GM19035 (cell line): ENCODE results near the gene NECTIN2.
"Not testable (repeated sequence)": the region's sequence is repeated elsewhere in the genome, so short reads cannot be mapped to it uniquely, and the experiment has no call there.

Experiments
- ATAC-seq: cut with Tn5 transposase; IDR thresholded peaks from one replicate; pipeline ENCODE4 v1.9.1; 2021; ENCODE audit not compliant: unreplicated experiment

The NECTIN2 gene

DNA sequence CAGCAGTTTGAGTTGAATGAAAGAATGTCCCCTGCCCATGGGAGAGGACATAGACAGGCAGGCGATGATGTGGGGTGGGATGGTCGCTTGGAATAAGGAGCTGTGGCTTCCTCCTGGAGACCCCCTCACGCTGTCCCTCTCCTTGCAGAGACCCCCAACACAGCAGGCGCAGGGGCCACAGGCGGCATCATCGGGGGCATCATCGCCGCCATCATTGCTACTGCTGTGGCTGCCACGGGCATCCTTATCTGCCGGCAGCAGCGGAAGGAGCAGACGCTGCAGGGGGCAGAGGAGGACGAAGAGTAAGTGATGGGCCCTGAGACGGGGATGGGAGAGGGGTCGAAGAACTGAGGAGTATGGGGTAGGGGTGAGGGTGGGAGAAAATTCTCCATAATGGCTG lies 36.0 kb downstream of the NECTIN2 start:
- no peak for ATAC-seq

DNA sequence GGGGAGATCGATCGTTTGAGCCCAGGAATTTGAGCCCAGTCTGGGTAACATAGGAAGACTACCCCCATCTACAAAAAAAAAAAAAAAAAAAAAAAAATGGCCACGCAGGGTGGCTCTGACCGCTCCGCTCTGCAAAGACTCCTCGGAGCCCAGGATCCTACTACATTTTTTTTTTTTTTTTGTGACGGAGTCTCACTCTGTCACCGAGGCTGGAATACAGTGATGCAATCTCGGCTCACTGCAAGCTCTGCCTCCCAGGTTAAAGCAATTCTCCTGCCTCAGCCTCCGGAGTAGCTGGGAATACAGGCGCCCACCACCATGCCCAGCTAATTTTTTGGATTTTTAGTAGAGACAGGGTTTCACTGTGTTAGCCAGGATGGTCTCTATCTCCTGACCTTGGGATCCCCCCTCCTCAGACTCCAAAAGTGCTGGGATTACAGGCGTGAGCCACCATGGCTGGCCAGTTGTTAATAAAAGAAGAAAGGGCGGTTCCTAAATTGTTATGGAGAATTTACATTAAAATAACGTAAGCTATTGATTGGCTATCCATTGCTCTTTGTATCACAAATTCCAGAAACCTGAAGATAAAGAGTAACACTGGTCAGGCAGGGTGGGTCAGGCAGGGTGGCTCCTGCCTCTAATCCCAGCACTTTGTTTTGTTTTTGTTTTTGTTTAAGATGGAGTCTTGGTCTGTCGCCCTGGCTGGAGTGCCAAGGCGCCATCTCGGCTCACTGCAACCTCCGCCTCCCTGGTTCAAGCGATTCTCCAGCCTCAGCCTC lies 36.7 kb downstream of the NECTIN2 start:
- not testable (repeated sequence) for ATAC-seq

DNA sequence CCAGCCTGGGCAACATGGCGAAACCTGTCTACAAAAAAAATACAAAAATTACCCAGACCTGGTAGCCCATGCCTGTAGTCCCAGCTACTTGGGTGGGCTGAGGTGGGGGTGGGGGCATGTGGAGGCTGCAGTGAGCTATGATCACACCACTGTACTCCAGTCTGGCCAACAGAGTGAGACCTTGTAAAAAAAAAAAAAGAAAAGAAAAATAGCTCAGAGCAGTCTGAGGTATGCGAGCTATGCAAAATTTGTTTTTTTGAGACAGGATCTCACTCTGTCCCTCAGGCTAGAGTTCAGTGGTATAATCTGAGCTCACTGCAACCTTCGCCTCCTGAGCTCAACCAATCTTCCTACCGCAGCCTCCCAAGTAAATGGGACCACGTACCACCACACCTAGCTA lies 37.8 kb downstream of the NECTIN2 start:
- no peak for ATAC-seq

DNA sequence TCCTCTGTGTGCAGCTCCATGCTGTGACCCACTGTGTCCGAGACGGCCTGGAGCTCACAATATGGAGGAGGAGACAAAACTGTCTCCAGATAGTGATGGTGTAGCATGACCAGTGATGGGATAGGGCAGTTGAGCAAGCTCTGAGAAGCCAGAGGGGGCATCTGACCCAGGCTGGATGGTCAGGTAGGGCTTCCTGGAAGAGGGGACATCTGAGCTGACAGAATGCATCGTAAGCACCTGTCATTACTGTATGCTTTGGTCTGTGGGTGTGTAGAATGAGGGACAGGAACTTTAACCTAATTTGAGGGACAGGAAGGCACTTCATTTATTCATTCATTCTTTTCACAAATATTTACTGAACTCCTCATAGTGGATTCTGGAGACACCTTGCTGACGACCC lies 38.5 kb downstream of the NECTIN2 start:
- ATAC-seq, result no peak

DNA sequence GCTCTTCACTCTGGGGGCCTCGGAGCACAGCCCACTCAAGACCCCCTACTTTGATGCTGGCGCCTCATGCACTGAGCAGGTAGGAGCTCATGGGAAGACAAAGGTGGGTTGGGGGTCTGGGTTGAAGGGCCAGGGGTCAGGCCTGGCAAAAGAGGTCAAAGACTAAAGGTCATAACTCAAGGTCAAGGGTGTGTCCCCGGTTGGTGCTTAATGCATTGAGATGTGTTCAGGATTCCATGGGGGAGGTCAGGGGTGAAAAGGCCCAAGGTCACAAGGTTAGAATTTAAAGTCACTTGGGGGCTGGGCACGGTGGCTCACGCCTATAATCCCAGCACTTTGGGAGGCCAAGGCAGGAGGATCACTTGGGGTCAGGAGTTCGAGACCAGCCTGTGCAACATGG lies 40.0 kb downstream of the NECTIN2 start:
- no peak for ATAC-seq

DNA sequence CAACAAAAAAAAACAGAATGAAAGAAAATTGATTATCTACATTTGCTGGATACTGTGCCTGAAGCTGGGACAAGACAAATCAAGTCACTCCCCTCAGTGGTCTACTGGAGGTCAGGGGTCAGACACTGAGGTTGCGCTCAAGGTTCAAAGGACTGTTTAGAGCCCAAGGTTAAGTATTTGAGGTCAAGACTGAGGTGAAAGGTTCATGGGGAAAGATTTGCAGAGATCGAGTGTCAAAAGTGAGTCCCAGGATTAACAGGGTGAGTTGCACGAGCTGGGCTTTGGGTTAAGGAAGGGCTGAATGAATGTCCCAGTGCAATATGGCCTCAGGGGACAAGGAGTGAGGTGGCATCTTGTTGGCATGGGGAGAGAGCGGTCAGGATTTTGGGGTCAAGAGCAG lies 41.6 kb downstream of the NECTIN2 start:
- no peak for ATAC-seq

DNA sequence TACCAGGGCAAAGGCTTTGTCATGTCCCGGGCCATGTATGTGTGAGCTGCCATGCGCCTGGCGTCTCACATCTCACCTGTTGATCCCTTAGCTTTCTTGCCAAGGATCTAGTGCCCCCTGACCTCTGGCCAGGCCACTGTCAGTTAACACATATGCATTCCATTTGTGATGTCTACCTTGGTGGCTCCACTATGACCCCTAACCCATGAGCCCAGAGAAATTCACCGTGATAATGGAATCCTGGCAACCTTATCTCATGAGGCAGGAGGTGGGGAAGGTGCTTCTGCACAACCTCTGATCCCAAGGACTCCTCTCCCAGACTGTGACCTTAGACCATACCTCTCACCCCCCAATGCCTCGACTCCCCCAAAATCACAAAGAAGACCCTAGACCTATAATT lies 42.2 kb downstream of the NECTIN2 start:
- not testable (repeated sequence) for ATAC-seq

DNA sequence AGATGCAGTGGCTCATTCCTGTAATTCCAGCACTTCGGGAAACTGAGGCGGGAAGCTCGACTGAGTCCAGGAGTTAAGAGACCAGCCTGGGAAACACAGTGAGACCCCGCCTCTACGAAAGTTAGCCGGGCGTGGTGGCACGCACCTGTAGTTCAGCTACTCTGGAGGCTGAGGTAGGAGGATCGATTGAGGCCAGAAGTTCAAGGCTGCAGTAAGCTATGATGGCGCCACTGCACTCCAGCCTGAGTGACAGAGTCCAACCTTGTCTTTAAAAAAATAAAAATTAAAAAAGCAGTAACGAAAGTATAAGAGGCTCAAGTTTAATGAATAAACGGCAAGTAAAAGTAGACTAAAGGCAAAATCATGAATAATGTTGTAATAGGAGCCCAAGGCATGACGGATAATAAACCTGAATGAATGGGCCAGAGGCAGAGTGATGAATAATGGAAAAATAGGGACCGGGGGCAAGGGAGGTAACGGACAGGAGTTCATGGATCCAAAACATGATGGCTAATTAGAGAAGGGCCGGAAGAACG lies 43.8 kb downstream of the NECTIN2 start:
- ATAC-seq, result no peak

DNA sequence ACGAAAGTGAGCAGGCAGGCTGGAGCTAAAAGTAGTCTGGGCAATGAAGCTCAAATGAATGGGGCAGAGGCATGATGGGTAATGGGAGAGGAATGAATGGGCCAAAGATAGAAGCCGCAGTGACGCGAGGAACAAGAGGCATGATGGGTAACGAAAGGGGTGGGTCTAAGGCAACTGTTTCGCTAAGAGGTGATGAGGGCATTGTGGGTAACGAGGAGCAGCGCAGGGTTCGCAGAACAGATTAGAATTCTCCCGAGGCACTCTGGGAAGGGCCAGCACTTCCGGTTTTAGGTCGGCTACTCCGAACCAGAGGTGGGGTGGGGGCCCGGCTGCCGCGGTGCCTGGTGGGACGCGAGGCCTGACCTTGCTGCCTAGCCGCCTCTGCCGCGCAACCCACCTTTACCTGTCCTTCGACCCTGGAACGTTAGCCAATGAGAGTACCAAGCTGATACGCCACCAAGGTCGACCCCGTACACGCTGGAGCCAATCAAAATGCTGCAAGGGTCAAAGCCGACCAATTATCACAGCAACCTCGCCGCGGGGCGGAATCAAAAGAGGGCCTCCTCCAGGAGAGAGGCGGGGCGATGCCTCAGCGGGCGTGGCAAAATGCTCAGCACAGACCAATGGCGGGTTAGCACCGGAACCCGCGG lies 44.4 kb downstream of the NECTIN2 start:
- ATAC-seq, result peak; percentile 80

DNA sequence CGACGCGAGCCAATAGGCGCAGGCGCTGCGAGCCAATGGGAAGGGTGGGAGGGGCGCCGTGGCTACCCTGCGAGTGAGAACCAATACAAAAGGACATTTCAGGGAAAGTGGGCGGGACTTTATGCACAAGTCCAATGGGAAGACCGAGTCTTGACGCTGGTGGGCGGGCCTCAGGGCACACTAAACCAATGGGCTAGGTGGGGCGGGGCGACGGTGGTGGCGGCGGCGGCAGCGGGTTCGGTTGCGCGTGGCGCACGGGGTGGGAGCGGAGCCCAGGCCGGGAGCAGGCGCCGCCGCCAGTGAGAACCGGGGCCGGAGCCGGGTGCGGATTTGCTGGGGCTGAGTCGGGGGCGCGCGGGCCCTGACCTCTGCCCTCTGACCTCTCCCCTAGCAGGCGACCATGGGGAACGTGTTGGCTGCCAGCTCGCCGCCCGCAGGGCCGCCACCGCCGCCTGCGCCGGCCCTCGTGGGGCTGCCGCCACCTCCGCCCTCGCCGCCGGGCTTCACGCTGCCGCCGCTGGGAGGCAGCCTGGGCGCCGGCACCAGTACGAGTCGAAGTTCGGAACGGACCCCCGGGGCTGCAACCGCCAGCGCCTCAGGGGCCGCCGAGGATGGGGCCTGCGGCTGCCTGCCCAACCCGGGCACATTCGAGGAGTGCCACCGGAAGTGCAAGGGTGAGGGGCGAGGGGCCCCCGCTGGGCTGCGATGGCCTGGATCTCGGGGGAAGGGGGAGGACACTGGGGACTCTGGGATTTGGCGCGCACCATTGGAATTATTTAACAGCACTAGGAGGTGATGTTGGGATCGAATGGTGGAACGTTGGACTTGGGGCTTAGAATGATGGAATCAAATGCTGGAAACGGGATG lies 45.2 kb downstream of the NECTIN2 start, which contains the start of gene TOMM40:
TOMM40 (plus strand) TSS at position 239 of the 867 bp plus-strand sequence; CDS start at position 401, 162 bp downstream.
- ATAC-seq, result peak; percentile 68

DNA sequence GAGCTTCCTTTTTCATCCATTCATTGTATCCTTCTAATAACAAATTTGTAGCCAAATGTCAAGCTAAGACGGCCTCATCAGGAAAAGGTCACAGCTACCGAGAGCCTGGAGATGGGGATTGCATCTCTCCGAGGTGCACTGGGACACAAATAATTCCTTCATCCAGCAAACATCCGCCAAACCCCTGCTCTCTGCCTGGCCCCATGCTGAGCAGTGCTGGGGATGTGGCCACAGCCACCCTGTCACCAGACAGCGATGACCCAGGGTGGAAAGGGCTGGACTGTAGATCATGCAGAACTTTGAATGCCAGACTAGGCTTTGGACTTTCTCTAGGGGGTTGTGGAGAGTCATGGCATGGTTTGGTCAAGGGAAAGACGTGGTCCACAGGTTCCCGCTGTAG lies 46.8 kb downstream of the NECTIN2 start:
- ATAC-seq, result no peak

DNA sequence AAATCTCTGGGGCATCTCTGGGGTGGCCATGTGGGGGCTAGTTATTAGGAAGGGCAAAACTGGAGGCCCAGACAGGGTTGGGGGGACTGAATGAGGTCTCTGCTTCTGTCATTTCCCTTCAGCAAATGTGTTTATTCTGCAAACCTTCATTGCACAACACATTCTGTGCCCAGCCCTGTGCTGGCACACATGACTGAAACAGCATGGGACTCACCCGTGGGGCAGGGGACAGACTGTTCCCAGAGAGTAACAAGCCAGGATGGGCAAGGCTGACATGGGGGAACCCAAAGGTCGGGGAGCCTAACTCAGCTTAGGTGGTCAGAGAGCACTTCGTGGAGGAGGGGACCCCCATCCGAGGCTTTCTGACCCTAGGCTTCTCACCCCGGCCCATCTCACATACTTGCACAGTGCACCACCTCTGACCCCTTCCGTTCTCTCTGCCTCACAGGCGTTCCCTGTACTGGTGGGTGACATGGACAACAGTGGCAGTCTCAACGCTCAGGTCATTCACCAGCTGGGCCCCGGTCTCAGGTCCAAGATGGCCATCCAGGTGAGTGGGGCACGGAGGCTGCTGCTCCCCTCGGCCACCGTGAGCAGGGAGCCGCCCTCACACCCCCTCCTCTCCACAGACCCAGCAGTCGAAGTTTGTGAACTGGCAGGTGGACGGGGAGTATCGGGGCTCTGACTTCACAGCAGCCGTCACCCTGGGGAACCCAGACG lies 47.4 kb downstream of the NECTIN2 start:
- ATAC-seq, result no peak

DNA sequence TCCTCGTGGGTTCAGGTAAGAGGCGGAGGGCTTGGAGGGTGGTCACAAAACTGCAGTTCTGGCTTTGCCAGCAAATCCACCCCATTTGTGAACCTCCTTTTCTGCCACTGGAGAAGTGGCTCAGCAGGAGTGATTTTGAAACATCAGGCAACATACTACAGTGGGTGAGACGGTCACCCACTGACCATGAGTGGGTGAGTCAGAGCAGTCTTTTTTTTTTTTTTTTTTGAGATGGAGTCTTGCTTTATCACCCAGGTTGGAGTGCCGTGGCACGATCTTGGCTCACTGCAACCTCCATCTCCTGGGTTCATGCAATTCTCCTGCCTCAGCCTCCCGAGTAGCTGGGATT lies 47.9 kb downstream of the NECTIN2 start:
- ATAC-seq, result no peak

DNA sequence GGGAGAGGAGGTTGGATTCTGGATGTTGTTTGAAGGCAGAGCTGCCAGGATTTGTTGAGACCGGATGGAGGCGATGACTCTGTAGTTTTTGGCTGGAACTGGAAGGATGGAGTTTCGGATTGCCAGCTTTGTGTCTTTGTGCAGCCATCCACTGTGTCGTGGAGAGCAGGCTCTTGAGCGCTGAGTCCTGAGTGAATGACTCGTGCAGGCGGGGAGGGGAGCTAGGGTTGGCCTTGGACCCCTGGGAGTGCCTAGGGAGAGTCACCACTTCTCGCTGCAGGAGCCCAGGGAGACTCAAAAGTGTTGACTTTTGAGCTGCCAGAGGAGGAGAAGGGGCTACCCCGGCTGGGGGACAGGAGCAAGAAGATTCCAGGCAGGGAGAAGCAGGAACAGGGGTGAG lies 48.8 kb downstream of the NECTIN2 start:
- no peak for ATAC-seq

DNA sequence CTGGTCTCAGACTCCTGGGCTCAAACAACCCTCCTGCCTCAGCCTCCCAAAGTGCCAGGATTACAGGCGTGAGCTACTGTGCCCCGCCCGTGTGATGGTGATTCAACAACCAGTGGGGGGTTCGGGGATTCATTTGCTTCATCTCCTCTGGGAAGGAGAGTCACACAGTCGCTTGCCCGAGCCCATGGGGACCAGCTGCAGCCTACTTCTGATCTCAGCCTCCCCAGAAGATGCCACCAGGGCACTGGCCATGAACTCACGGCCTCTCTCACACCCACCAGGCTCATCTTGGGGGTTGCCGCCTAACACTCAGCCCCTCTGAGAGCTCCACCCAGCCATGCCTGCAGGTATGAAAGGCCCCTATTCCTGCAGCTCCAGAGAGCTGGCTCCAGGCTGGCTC lies 51.7 kb downstream of the NECTIN2 start:
- ATAC-seq, result no peak

DNA sequence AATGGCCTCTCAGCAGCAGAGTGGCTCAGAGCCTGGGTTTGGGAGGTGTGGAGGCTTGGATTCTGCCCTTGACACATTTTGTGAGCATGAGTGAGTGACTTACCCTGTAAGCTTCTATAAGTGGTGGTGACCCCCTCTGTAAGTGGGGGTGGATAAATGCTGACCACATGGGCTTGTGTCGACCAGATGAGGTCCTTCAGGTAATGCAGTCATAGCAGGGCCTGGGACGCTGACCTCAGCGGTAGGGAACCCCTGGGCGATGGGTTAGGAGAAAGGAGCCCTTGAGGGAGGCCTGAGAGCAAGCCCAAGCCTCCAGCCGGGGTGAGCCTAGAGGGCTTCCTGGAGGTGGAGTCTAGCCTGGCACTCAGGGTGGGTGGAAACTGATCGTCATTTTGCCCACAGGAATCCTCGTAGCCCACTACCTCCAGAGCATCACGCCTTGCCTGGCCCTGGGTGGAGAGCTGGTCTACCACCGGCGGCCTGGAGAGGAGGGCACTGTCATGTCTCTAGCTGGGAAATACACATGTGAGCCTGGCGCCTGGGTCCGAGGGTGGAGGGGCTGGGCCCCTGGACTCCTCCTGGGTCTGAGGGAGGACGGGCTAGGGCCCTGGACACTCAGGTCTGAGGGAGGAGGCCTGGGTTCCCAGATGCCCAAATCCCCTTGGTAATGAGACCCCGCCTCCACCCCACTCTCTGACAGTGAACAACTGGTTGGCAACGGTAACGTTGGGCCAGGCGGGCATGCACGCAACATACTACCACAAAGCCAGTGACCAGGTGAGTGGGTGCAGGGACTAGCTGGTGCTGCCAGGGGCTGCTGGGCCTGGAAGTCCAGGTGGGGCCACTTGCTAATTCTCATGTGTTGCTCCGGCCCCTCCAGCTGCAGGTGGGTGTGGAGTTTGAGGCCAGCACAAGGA lies 54.5 kb downstream of the NECTIN2 start:
- no peak for ATAC-seq

DNA sequence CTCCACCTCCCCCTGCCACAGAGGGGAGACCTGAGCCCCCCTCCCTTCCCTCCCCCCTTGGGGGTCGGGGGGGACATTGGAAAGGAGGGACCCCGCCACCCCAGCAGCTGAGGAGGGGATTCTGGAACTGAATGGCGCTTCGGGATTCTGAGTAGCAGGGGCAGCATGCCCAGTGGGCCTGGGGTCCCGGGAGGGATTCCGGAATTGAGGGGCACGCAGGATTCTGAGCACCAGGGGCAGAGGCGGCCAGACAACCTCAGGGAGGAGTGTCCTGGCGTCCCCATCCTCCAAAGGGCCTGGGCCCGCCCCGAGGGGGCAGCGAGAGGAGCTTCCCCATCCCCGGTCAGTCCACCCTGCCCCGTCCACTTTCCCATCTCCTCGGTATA lies 57.1 kb downstream of the NECTIN2 start:
- no peak for ATAC-seq

DNA sequence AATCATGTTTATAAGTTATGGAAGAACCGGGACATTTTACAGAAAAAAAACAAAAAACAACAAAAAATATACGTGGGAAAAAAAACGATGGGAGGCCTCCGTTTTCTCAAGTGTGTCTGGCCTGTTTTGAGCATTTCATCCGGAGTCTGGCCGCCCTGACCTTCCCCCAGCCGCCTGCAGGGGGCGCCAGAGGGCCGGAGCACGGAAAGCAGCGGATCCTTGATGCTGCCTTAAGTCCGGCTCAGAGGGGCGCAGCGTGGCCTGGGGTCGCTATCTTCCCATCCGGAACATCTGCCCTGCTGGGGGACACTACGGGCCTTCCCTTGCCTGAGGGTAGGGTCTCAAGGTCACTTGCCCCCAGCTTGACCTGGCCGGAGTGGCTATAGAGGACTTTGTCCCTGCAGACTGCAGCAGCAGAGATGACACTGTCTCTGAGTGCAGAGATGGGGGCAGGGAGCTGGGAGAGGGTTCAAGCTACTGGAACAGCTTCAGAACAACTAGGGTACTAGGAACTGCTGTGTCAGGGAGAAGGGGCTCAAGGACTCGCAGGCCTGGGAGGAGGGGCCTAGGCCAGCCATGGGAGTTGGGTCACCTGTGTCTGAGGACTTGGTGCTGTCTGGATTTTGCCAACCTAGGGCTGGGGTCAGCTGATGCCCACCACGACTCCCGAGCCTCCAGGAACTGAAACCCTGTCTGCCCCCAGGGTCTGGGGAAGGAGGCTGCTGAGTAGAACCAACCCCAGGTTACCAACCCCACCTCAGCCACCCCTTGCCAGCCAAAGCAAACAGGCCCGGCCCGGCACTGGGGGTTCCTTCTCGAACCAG lies 57.7 kb downstream of the NECTIN2 start:
- ATAC-seq, result no peak

DNA sequence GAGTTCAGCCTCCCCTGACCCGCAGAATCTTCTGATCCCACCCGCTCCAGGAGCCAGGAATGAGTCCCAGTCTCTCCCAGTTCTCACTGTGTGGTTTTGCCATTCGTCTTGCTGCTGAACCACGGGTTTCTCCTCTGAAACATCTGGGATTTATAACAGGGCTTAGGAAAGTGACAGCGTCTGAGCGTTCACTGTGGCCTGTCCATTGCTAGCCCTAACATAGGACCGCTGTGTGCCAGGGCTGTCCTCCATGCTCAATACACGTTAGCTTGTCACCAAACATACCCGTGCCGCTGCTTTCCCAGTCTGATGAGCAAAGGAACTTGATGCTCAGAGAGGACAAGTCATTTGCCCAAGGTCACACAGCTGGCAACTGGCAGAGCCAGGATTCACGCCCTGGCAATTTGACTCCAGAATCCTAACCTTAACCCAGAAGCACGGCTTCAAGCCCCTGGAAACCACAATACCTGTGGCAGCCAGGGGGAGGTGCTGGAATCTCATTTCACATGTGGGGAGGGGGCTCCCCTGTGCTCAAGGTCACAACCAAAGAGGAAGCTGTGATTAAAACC lies 58.4 kb downstream of the NECTIN2 start:
- no peak for ATAC-seq
